Ecto neural progenitor cell (in vitro differentiated cells): ENCODE results near the gene TRMT2B.
"Not testable (repeated sequence)": the region's sequence is repeated elsewhere in the genome, so short reads cannot be mapped to it uniquely, and the experiment has no call there.

Experiments used
- DNase-seq: peaks from one replicate; pipeline ENCODE4 v3.0.0-alpha.2; 2018; ENCODE audit warnings: low spot score

Gene TRMT2B, protein sequence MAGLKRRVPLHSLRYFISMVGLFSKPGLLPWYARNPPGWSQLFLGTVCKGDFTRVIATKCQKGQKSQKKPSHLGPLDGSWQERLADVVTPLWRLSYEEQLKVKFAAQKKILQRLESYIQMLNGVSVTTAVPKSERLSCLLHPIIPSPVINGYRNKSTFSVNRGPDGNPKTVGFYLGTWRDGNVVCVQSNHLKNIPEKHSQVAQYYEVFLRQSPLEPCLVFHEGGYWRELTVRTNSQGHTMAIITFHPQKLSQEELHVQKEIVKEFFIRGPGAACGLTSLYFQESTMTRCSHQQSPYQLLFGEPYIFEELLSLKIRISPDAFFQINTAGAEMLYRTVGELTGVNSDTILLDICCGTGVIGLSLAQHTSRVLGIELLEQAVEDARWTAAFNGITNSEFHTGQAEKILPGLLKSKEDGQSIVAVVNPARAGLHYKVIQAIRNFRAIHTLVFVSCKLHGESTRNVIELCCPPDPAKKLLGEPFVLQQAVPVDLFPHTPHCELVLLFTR

DNA sequence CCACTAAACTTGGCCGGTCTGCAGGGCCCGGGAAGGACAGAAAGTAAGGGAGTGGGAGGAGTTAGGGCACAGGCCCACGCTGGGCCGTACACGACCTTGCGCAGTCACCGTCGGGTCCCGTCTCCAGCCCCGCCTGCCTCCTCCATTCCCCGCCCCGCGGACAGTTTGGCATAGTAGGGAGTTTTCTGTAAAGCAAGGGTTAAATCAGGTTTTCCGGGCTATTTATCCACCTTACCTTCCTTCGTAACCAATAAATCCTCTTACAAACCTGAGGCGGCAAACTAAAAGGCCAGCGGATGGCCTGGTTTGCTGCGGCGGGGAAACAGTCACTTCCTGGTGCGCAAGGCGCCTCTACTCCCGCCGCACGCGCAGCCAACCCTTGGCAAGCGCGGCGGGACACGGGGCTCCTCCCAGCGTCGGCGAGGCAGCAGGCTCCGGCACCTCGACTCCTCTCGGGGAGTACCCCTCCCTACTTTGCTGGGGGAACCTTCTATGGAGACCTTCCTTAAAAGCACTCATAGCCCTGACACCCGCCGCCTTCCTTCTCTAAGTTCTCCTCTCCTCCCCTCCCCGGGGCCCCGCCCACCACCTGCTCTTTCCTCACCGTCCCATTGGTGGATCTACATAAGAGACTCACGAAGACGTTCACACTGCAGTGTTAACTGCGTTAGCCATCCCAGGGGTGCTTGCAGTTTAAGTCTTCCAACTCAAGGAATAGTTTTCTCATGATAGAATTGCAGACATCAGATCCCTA is at the start of gene TRMT2B:
Gene TRMT2B (minus strand): TSS at position 563 of the 754 bp plus-strand sequence. CDS start 9,822 bp downstream, outside the sequence.
- DNase-seq = peak; percentile 67

- peak; percentile 92 for DNase-seq
Measured at GRCh38 chrX:101097546-101098453, 45.9 kb upstream of the TRMT2B start, which contains the start of gene CENPI. TSS of gene CENPI (plus strand) at chrX:101098204. CDS start at chrX:101101071, 2,867 bp downstream.

- no peak for DNase-seq
Measured at GRCh38 chrX:101091817-101092216, 39.9 kb upstream of the TRMT2B start.

DNA sequence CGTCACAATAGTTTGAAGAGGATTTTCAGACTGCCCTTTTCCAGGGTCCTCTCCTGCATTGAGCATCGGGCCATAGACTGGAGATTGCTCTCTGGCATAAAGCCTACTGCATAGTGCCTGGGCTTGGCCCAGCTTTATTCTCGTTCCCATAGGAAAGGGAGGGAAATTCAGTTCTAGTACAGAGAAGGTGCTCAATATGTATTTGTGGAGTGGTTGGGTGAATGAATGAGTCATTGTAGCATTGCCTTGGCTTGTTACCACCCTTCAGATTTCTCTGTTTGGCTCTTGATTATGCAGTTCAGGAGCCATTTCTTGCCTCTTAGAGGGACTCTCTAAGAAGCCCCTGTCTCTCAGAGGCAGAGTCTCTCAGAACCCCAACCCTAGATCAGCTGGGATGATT is 29.3 kb upstream of the TRMT2B start:
- no peak for DNase-seq

- DNase-seq = no peak
Measured at GRCh38 chrX:101080326-101081124, 28.6 kb upstream of the TRMT2B start.

DNA sequence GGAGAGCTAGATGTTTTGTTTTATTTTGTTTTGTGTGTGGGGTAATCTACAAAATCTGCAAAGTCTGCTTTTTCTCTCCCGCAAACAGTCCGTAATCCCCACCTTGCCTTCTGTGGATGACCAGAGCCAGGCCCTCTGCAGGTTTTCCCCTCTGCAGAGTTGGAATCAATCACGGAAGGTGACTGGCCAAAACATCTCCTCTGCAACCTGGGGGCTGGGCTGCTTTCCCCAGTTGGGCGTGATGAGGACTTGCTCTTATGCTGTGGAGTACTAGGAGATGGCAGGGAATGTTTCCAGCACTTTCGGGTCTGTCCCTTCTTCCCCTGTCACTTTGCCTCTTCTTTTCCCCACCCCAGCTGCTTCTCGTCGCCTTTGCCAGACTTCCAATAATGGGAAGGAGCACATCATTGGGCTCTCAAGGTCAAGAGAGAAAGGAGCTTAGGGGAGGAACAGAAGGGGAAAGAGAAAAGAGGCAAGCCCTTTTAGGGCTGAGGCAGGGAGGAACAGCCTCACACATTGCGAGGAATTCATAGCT is 27.9 kb upstream of the TRMT2B start:
- no peak for DNase-seq

- peak; percentile 47 for DNase-seq
Measured at GRCh38 chrX:101078716-101079598, 27.0 kb upstream of the TRMT2B start, which contains the start of gene TMEM35A. TSS of gene TMEM35A (plus strand) at chrX:101078879. CDS start at chrX:101079003, 124 bp downstream.

DNA sequence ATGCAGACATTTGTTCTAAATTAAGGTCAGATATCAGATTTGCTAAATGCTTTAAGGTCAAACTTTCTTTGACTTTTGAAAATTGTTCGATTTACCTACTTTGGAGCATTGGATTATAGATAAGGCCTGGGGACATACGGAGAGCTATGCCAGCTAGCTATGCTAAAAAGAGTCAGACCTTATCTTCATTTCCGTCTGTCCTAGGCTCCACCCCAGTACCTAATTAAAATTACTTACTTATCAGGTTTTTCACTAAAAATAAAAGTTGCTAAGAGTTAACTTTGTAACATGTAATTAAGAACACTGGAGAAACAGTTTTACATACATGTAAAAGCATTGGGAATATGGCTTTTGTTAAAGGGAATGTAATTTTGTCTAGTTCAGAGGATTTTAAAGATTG is 19.7 kb upstream of the TRMT2B start:
- DNase-seq = no peak

GRCh38 chrX:101062176-101062575 is 10.3 kb upstream of the TRMT2B start:
- no peak for DNase-seq

DNA sequence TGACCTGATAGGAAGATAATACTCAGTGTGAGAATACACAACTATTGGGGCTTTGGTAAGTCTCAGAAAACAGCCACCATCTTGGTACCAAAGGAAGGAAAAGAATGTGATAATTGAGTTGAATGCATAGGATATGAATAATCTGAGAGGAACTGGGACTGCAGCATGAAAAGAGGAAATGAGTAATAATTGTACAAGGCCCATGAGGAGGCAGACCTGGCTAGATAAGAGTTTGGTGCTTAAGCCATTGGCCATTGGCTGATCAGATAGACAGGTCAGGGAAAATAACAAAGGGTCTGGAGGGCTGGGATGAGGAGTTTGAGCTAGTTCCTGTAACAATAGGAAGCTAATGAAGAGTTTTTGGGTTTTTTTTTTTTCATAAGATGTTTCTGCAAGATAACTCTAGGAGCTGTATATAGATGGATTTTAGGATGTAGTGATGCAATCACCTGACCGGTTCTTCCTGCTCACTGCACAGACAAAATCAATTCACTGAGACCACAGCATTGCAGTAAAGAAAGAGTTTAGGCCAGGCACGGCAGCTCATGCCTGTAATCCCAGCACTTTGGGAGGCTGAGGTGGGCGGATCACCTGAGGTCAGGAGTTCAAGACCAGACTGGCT is 5.3 kb upstream of the TRMT2B start:
- no peak for DNase-seq

- not testable (repeated sequence) for DNase-seq
Measured at GRCh38 chrX:101056551-101056950, 4.6 kb upstream of the TRMT2B start.

- DNase-seq = no peak
Measured at GRCh38 chrX:101051153-101051548, 760 bp downstream of the TRMT2B start.

DNA sequence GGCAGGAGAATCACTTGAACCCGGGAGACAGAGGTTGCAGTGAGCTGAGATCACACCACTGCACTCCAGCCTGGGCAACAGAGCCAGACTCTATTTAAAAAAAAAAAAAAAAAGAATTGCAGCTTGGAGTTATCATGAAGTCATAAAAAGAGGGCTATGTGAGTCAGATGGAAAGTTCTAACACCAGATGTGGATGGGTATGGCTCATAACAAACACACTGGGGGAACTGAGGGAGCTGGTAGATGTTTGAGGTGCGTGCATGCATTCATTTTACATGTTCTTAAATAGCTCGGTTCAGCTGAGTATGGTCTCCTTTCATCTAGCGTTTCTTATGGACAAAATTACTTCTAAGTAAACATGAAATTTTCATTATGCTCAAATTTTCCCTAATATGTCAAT is 11.7 kb downstream of the TRMT2B start:
- no peak for DNase-seq

GRCh38 chrX:101037231-101037630 is 14.7 kb downstream of the TRMT2B start:
- DNase-seq = no peak

DNA sequence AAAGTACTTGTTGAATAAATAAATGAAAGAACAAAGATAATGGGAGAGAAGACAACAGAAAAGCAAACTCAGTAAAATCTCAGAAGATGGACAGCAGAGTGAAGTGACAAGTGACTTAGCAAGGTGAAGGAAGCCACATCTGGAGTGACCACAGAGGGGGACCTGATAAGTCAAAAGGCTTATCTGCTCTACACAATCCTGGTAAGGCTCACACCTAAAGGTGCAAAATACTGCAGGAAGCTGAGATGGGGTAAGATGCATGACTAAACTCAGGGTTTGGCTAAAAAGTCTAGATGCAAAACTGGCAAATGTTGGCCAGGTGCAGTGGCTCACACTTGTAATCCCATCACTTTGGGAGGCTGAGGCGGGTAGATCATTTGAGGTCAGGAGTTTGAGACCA is 22.2 kb downstream of the TRMT2B start:
- no peak for DNase-seq

GRCh38 chrX:101028562-101028961 is 23.3 kb downstream of the TRMT2B start:
- no peak for DNase-seq

DNA sequence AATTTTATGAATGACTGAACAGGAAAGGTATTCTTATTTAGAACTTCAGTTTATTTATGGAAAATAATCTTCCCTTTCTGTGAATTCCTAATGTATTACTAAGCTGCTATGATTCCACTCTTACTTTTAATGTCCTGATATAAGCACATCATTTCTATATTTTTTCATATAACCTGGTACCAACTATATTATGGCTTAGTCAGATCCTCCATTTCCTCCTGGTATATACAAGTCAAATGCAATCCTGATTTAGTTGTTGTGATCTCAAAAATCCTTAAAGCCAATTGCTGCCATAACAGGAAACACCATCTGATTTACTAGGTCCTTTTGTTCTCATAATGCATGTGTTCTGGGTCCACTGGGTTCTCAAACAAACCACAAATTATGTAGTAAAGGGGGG is 26.8 kb downstream of the TRMT2B start:
- no peak for DNase-seq

- no peak for DNase-seq
Measured at GRCh38 chrX:101022020-101022419, 29.9 kb downstream of the TRMT2B start.

GRCh38 chrX:101012031-101012430 is 39.9 kb downstream of the TRMT2B start:
- not testable (repeated sequence) for DNase-seq
